RKO (cell line): ENCODE results near the gene TANC1.

Experiments used
- DNase-seq: peaks from one replicate; pipeline ENCODE4 v3.0.0-alpha.2; 2016; ENCODE audit warnings: low spot score

The TANC1 gene

GRCh38 chr2:159063677-159064076, 95.2 kb downstream of the TANC1 start:
- no peak for DNase-seq

DNA sequence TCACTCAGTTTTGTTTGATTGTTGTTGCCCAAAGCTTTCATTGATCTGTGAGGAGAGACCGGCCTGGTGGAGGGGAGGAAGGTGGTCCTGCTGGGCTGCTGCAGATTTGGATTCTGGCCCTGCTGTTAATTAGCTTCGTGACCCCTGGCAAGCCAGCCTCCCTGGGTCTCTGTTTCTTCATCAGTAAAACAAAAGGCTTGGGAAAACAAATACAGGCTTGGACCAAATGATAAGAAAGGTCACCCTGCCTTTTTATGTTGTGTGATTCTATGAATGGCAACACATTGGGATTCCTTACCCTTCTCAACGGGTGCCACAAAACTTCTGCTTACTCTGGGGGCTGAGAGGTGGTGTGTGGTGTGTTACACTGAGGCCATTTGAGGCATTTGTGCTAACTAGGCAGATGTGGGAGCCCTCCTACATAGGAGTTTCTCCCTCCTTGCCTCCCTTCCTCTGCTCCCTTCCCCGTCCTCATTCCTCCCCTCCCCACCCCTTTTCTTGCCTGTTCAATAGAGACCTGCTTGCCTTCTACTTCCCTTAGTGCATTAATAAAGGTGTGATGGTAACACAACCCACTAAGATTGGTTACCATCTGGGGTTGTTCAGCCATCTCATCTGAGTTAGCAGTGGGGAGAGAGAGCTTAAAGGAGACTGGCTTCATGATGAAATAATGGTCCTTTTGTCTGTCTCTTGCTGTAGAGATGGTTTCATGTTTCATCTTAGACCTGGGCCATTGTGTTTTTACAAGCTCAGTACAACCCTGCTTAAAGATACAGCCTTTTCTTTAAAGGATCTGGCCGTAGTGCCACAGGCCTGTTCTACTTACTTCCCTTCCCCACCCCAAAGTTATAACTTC, 96.2 kb downstream of the TANC1 start:
- DNase-seq, result no peak

- DNase-seq, result no peak
Observed at GRCh38 chr2:159065313-159065712, 96.9 kb downstream of the TANC1 start.

DNA sequence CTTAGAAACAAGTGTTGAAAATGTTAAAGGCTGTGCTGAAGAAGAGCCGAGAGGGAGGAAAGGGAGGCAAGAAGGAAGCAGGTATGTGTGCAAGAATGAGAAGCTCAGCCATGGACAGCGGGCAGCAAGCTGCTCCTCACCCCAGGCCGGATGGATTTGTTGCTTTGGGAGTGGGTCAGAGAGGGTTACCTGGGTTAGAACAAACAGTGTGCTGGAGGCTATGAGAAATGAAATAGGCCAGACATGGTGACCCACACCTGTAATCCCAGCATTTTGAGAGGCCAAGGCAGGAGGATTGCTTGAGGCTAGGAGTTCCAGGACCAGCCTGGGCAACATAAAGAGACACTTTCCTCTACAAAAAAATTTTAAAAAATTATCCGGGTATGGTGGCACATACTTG, 97.5 kb downstream of the TANC1 start:
- no peak for DNase-seq

DNA sequence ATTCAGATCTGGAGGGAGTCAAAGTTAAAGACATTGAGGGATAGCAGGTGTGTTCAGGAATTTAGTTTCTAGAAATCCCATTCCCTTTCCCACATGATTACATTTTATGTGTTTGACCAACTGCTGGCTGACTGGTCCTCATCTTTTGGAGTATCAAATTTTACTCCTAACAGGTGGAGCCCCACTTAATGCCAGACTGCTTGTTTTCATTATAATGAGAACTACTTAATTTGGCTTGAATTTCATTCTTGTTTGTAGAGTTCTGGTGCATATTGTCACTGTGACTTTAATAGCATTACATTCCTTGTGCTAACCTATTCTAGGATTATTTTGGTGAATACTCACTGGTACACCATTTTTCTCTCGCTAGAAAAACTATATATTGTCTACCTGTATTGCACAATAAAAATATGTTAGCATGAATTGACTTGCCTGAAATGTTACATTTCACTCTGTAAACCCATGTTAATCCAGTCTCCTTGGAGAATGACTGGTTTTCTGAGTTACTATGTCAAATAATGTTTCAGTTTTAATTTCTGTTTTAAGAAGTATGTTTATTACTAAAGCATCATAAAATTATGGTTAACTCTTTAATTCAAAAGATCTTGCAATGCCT, 98.2 kb downstream of the TANC1 start:
- no peak for DNase-seq

GRCh38 chr2:159067971-159068370, 99.5 kb downstream of the TANC1 start:
- DNase-seq, result no peak

DNA sequence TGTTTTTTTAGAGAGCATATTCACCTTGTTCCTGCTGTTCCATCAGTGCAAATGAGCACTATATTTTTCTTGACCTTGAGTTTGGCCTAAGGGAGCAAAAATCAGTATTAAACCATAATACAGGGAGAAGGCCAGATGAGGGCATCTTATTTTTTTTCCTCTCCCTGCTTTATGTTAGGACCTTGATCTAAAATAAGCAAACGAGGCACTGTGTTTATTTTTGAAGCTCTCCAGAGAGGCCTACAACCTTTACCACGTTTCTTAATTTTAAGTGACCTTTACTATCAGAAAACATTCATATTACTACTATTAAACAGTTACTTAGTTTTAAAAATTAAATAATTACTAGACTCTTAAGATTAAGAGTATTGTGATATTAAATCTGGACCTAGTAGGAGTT, 100.8 kb downstream of the TANC1 start:
- DNase-seq, result no peak

- DNase-seq, result no peak
Observed at GRCh38 chr2:159070235-159070634, 101.8 kb downstream of the TANC1 start.

DNA sequence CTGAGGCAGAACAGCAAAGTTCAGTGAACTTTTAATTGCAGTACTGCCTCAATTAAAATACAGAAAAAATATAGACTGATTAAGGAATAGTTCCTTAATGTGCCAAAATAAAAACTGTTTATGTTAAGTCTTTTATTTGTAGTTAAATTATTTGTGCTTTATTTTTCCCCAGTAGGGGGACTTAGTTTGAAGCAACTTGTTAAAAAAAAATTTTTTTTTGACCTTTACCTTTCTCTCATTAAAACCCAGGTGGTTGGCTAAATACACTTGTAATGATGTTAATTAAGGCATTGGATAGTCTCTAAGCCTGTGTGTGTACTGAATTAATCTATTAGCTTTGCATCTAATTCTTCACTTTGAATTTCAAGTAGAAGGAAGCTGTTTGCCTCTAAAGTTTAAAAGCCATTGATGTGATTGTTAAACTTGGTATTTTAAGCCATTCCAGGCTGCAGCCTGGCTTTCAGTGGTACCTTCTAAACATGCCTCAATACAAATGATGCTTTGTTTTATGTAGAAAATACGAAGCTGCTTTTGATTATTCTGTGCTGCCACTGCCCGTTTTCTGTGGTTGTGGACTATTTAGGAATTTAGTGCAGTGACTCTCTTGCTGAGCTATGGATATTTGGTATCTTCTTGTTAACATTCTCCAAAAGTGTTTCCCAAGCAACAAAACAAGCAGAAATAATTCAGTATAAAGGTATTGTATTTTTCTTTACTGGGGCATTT, 102.9 kb downstream of the TANC1 start:
- DNase-seq, result no peak

DNA sequence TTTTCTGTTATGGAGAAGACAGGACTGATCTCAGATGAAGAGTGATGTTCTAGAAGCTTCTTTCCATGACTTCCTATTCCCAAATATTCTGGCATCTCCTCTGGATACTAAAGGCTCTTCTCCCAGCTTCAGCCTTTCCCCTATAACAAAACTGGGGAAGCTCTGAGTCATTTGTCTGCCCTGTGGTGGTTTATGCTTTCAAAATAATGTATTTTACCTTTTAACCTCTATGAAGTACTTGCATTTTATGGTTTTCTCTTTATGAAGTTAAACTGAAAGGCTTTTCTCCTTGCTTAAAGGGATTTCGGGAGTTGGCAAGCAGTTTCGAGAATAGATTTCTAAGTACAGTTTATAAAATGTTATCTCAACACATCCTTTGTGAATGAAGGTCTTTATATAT, 104.4 kb downstream of the TANC1 start:
- DNase-seq, result no peak

DNA sequence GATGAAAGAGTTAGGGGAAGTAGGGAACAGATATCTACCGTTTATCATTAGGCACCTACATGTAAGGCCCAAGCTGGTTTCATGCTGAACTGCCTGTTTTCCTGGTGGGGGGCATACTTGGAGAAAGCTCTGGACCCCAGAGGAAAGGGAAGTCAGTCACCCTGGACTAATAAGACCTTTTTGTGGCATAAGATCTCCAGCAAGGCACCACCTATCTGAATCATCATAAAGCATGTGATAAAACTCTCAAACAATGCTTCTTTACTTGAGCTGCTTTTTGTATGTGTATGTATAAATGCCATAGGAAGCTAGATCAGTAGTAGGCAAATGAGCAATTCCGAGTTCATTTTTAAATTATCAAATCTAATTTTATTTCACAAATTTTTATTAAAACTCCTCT, 104.8 kb downstream of the TANC1 start:
- DNase-seq, result no peak

DNA sequence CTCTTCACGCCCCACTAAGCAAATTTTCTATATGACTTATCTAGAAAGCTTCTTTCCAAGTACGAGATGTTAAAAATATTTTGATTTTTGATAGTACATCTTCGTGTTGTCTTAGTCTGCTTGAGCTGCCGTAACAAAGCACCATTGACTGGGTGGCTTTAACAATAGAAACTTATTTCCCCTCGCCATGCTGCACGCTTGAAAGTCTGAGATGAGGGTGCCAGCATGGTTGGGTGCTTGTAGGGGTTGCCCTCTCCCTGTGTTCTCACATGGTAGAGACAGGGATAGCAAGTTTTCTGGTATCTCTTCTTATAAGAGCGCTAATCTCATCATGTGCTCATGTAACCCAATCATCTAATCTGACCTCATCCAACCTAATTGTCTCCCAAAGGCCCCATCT, 106.2 kb downstream of the TANC1 start:
- DNase-seq, result no peak

DNA sequence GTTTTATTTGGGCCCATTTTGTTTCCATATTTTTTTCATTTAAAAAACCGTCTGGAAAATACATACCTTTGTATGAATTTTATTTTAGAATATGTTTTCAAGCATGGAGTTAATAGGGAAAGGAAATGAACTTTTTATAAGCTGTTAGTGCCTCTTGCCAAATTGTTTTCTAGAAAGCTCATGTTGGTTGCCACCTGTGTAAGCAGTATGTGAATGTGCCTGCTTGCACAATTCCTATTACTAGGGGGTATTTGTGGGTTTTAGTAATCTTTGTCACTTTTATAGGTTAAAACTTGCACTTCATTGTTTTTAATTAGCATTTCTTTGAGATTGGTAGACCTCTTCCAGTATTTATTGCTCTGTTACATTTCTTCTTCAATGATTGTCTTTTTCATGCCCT, 107.3 kb downstream of the TANC1 start:
- no peak for DNase-seq

- DNase-seq, result no peak
Observed at GRCh38 chr2:159076241-159076640, 107.8 kb downstream of the TANC1 start.

GRCh38 chr2:159077869-159078268, 109.4 kb downstream of the TANC1 start:
- no peak for DNase-seq

- DNase-seq, result no peak
Observed at GRCh38 chr2:159078443-159078842, 110.0 kb downstream of the TANC1 start.

- no peak for DNase-seq
Observed at GRCh38 chr2:159080641-159081040, 112.2 kb downstream of the TANC1 start.

GRCh38 chr2:159082119-159082518, 113.7 kb downstream of the TANC1 start:
- no peak for DNase-seq

DNA sequence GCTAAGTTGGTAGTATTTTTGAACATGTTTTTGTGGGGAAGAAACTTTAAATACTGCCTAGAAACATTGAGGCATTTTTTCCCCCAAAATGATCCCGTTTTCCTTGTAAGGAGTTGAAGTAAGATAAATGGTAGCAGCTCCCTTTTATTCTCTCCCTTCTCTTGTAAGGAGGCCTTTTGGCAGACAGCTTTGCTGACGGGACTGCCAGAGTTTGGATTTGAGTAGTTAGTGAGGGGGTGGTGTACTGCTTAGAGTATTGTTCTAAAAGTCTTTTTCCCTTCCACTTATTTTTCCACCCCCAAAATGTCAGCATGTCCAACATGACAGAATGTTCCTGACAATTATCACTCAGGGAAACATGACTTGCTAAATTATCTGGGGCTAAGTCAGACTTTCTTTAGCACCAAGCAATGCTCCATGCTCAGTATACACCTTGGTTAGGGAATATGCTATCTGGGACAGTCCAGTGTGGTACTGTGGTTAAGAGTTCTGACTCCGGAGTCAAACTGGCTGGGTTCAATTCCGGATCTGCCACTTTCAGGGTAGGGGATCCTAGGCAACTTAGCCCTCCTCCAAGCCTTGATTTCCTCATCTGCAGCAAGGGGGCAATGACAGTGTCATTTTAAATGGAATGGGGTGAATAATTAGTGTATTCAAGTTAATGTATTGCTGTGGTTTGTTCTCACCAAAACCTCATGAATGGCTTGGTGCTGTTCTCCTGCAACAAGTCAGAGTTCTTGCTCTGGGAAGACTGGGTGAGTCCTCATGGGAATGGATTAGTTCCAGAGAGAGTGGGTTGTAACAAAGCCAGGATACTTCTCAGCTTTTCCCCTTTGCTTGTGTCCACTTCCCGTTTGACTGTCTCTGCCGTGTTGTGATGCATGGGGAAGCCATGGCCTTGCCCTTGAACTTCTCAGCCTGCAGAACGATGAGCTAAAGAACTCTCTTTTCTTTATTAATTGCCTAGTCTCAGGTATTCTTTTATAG, 116.2 kb downstream of the TANC1 start:
- no peak for DNase-seq

- no peak for DNase-seq
Observed at GRCh38 chr2:159086342-159086741, 117.9 kb downstream of the TANC1 start.

GRCh38 chr2:159086826-159087225, 118.4 kb downstream of the TANC1 start:
- no peak for DNase-seq

DNA sequence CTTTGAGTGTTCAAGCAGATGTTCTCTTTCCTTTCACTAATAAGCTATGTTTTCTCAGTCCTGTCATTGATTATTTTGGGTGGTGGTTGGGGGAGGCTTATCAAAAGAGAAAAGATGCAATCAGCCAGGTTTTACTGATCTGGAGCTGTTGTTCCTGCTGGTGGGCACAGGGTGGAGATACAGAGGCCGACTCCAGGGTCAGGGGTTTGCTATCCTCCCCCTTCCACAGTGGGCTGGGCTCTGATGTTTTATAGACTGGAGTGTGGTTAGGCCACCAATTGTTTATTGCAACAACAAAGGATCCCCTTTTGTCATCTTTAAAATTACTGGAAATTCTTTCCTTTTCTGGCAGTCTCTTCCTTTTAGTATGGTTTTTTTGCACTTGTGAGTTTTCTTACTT, 120.5 kb downstream of the TANC1 start:
- DNase-seq, result no peak
